Mesothelial cell of epicardium (in vitro differentiated cells): ENCODE data around the gene SOCS3. TPM values are rescaled to one million over a fixed set of nuclear protein-coding genes. Genes with fewer than 3 reads are reported as not detected.

ENCODE experiments used
- DNase-seq, 2 experiments: peaks; one replicate each; pipeline ENCODE4 v3.0.0; 2021; ENCODE audit warnings: low spot score in 2 of 2; ENCODE audit not compliant: unreplicated experiment in 2 of 2
- H3K27ac Mint-ChIP-seq: 2 replicates; pipeline ENCODE4 v1.8.0; 2021; ENCODE audit warnings: mixed read lengths
- H3K27me3 Mint-ChIP-seq: 2 replicates; pipeline ENCODE4 v1.8.0; 2021; ENCODE audit warnings: low read depth, mixed read lengths
- H3K36me3 Mint-ChIP-seq: 2 replicates; pipeline ENCODE4 v1.8.0; 2021; ENCODE audit warnings: mixed read lengths
- H3K4me1 Mint-ChIP-seq: 2 replicates; pipeline ENCODE4 v1.8.0; 2021; ENCODE audit warnings: mixed read lengths
- H3K4me3 Mint-ChIP-seq: 2 replicates; pipeline ENCODE4 v1.8.0; 2021; ENCODE audit warnings: mild to moderate bottlenecking, moderate library complexity, mixed read lengths
- H3K9me3 Mint-ChIP-seq: 2 replicates; pipeline ENCODE4 v1.8.0; 2021; ENCODE audit warnings: mixed read lengths
- CTCF ChIP-seq: fragments of 200-600 bp; sonication (generic); IDR thresholded peaks from one replicate; pipeline ENCODE4 v1.5.0; 2021; ENCODE audit warnings: antibody characterized with exemption; ENCODE audit not compliant: unreplicated experiment
- total RNA-seq: library from RNA; stranded (reverse); gene quantifications from 3 replicates; pipeline ENCODE4 v1.2.1, GENCODE V29; 2021

The SOCS3 gene
- total RNA-seq, 1 donor from 2014 or later, result 45.7 TPM

GRCh38 chr17:78376161-78376560, 16.3 kb upstream of the SOCS3 start:
- TF ChIP-seq CTCF, result no peak
- Mint-ChIP-seq H3K27me3 (no peaks in the 10 kb centered on the region), H3K36me3 (no peaks in the 10 kb centered on the region), H3K27ac (peak overlapping the region; percentile 99), H3K9me3 (no peaks in the 10 kb centered on the region), H3K4me3 (peak overlapping the region; percentile 2), H3K4me1 (peaks cover 56% of the 10 kb centered on the region)
- no peak for DNase-seq

GRCh38 chr17:78375401-78376151, 15.7 kb upstream of the SOCS3 start:
- Mint-ChIP-seq H3K36me3 (no peaks in the 10 kb centered on the region), H3K4me3 (no peak overlapping the region), H3K27me3 (no peaks in the 10 kb centered on the region), H3K4me1 (peaks cover 57% of the 10 kb centered on the region), H3K9me3 (no peaks in the 10 kb centered on the region), H3K27ac (peak overlapping the region; percentile 99)
- no peak for TF ChIP-seq CTCF
- no peak for DNase-seq

- H3K4me1 Mint-ChIP-seq, result peaks cover 58% of the 10 kb centered on the region
- no peak for DNase-seq
- no peaks in the 10 kb centered on the region for H3K36me3 Mint-ChIP-seq
- H3K4me3 Mint-ChIP-seq, result peak overlapping the region; percentile 9
- no peak for TF ChIP-seq CTCF
- H3K9me3 Mint-ChIP-seq, result no peaks in the 10 kb centered on the region
- H3K27me3 Mint-ChIP-seq, result no peaks in the 10 kb centered on the region
- peak overlapping the region; percentile 99 for H3K27ac Mint-ChIP-seq
Measured at GRCh38 chr17:78374631-78375274, 14.9 kb upstream of the SOCS3 start.

GRCh38 chr17:78374189-78374588, 14.3 kb upstream of the SOCS3 start:
- Mint-ChIP-seq H3K9me3 (no peaks in the 10 kb centered on the region), H3K4me3 (peak overlapping the region; percentile 9), H3K36me3 (no peaks in the 10 kb centered on the region), H3K4me1 (peaks cover 59% of the 10 kb centered on the region), H3K27me3 (no peaks in the 10 kb centered on the region), H3K27ac (peak overlapping the region; percentile 99)
- DNase-seq, result no peak
- TF ChIP-seq CTCF, result no peak

GRCh38 chr17:78372841-78373240, 13.0 kb upstream of the SOCS3 start:
- no peak for DNase-seq
- TF ChIP-seq CTCF, result no peak
- Mint-ChIP-seq H3K9me3 (no peaks in the 10 kb centered on the region), H3K27me3 (no peaks in the 10 kb centered on the region), H3K4me3 (no peak overlapping the region), H3K4me1 (peaks cover 60% of the 10 kb centered on the region), H3K27ac (peak overlapping the region; percentile 99), H3K36me3 (no peaks in the 10 kb centered on the region)
